ENCODE results near the gene PTK7. TPM values are rescaled to one million over a fixed set of nuclear protein-coding genes. Genes with fewer than 3 reads are reported as not detected.

PTK7 gene
- total and polyA plus RNA-seq, 2 donors (not counting 3 experiments of a cell fraction or from before 2014, with no cell fraction given): 41.9 to 65.6 TPM

DNA sequence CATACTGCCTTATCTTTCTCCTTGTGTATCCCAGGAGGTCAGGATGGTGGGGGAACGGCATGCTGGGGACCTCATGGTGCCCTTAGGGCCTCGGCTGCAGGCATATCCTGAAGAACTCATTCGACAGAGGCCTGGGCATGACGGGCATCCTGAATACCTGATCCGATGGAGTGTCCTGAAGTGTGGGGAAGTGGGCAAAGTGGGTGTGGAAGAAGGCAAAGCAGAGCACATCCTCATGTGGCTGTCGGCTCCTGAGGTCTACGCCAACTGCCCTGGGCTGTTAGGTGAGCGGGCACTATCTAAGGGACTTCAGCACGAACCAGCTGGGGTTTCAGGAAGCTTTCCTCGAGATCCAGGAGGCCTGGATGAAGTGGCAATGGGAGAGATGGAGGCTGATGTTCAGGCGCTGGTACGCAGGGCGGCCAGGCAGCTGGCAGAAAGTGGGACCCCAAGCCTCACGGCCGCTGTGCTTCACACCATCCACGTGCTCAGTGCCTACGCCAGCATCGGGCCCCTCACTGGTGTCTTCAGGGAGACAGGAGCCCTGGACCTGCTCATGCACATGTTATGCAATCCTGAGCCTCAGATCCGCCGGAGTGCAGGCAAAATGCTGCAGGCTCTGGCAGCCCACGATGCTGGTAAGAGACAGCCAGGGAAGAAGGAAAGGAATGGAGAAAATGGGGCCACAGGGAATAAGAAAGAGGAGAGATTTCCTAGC is 108.3 kb downstream of the PTK7 start:
- no peaks in the 10 kb centered on the region for H3K27me3 ChIP-seq (ENCODE audit: control insufficient read depth in 2 of 2, insufficient read depth in 2 of 2, low read length in 2 of 2)
- no peak overlapping the region for H2AFZ ChIP-seq (ENCODE audit: low read depth, low read length)
- intact Hi-C loops (cut with micrococcal nuclease) (no loop called here), dilution Hi-C loops (cut with MboI; ENCODE audit: extremely low pct_ligation_motif_present, low sequenced_read_pairs) (no loop called here)
- CTCF ChIA-PET: no interaction called here
- no peak overlapping the region for H3K9ac ChIP-seq (replicated peaks; ENCODE audit: extremely low read depth, insufficient read depth, low read length)
- DNase-seq (ENCODE audit: low read depth, low spot score): no peak
- H3K9me1 ChIP-seq (replicated peaks; ENCODE audit: control insufficient read depth, extremely low read depth, insufficient read depth, low read length): no peaks in the 10 kb centered on the region
- H3K4me1 ChIP-seq (ENCODE audit: control insufficient read depth, extremely low read depth, insufficient read depth, low read length): peaks cover 17% of the 10 kb centered on the region
- H3K36me3 ChIP-seq (ENCODE audit: control insufficient read depth in 2 of 2, extremely low read depth in 1 of 2, insufficient read depth in 2 of 2, low read length in 2 of 2): peaks cover 3 to 26% of the 10 kb centered on the region in 2 experiments
- H3K9me3 ChIP-seq (replicated peaks; ENCODE audit: control insufficient read depth, insufficient read depth, low read length): no peaks in the 10 kb centered on the region
- peaks cover 2% of the 10 kb centered on the region for H3K79me2 ChIP-seq (ENCODE audit: control insufficient read depth, insufficient read depth, low read length)
- TF ChIP-seq MYC (IDR thresholded peaks at IDR 0.05; ENCODE audit: low read depth, low read length) (no peak), JUN (IDR thresholded peaks at IDR 0.05; ENCODE audit: borderline replicate concordance, insufficient read depth, insufficient read length, low read depth) (no peak), GATA2 (IDR thresholded peaks at IDR 0.05; ENCODE audit: insufficient read depth, insufficient read length, low read depth, low read length) (no peak), EZH2 (IDR thresholded peaks at IDR 0.05; ENCODE audit: borderline replicate concordance, low read depth, low read length, severe bottlenecking) (no peak), FOS (IDR thresholded peaks at IDR 0.05; ENCODE audit: borderline replicate concordance, insufficient read depth, low read length) (no peak), POLR2A (IDR thresholded peaks at IDR 0.05; ENCODE audit: low read depth, low read length) (no peak), POLR2AphosphoS5 (IDR thresholded peaks at IDR 0.05; ENCODE audit: insufficient read depth, low read depth, low read length) (no peak)
- TF ChIP-seq, protein P1, sequence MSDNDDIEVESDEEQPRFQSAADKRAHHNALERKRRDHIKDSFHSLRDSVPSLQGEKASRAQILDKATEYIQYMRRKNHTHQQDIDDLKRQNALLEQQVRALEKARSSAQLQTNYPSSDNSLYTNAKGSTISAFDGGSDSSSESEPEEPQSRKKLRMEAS (IDR thresholded peaks at IDR 0.05; ENCODE audit: insufficient read depth, insufficient read length): no peak
- TF ChIP-seq, protein P2, sequence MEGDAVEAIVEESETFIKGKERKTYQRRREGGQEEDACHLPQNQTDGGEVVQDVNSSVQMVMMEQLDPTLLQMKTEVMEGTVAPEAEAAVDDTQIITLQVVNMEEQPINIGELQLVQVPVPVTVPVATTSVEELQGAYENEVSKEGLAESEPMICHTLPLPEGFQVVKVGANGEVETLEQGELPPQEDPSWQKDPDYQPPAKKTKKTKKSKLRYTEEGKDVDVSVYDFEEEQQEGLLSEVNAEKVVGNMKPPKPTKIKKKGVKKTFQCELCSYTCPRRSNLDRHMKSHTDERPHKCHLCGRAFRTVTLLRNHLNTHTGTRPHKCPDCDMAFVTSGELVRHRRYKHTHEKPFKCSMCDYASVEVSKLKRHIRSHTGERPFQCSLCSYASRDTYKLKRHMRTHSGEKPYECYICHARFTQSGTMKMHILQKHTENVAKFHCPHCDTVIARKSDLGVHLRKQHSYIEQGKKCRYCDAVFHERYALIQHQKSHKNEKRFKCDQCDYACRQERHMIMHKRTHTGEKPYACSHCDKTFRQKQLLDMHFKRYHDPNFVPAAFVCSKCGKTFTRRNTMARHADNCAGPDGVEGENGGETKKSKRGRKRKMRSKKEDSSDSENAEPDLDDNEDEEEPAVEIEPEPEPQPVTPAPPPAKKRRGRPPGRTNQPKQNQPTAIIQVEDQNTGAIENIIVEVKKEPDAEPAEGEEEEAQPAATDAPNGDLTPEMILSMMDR (IDR thresholded peaks at IDR 0.05; ENCODE audit: extremely low read depth in 1 of 2, insufficient read depth in 1 of 2, low read depth in 1 of 2, low read length in 2 of 2): no peak
- POLR2A ChIA-PET: no interaction called here
- BruUV-seq (replicated peaks): no TSS peak
- H3K4me2 ChIP-seq (ENCODE audit: insufficient read depth, low read length): no peak overlapping the region
- H3K27ac ChIP-seq (ENCODE audit: insufficient read depth, low read depth, low read length): no peak overlapping the region
- FAIRE-seq: no peak
- no peaks in the 10 kb centered on the region for H4K20me1 ChIP-seq (replicated peaks; ENCODE audit: control insufficient read depth, extremely low read depth, insufficient read depth, low read length)
- H3K4me3 ChIP-seq (replicated peaks in 1 of 3; ENCODE audit: insufficient read depth in 1 of 3, low read depth in 1 of 3, low read length in 3 of 3): no peak overlapping the region
